Embryonic facial prominence (tissue), 1 donor: ENCODE data around the gene VEGFD.

ENCODE experiments used
- DNase-seq: peaks from one replicate; pipeline ENCODE4 v3.0.0-alpha.2; 2016; ENCODE audit errors: extremely low spot score

VEGFD gene

DNA sequence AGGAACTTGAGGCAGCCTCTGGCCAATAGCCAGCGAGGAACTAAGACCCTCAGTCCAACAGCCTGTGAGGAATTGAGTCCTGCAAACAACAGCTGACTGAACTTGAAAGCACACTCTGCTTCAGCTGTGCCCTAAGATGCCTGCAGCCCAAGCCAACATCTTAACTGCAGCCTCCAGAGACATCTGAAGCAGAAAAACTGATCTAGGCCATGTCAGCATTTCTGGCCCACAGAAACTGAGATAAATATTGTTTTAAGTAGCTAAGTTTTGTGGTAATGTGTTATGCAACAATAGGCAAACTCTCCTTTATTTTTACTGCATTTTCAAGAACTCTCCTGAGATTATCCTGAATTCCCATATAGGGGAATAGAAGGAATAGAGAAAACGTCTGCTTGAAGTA, 24.5 kb downstream of the VEGFD start:
- DNase-seq = no peak

DNA sequence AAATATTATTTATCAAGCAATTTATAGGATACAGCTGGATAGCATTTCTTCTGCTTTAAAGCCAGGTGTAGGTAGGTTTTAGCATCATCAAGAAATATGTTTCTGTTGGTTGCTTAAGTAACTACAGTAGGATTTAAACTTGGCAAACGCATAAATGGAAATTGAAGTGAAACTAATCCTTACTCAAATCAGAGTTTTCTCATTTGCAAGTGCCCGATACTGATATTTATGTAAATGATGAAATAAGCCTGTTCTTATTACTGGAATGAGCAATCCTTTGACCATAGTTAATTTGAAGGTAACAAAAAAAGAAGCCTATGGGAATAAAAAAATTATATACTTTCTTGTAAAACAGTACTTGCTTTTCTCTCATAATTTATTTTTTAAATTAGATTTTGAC, 25.7 kb downstream of the VEGFD start:
- no peak for DNase-seq

DNA sequence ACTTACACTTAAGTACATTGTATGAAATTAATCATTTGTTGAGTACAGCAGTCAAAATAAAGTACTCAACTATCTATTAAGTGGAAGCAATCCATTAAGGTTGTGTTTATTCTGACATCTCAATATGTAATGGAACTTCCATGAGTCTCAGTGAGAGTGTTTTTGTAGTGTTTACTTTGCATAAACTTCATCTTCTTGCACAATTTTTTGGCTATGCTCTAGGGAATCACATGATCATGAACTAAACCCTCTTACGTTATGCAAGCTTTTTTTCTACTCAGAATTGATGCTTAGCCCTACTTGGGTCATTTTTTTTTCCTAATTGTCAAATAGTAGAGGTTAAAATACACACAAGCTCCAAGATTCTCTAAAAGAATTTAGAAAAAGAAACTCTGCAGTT, 27.8 kb downstream of the VEGFD start:
- DNase-seq = no peak

DNA sequence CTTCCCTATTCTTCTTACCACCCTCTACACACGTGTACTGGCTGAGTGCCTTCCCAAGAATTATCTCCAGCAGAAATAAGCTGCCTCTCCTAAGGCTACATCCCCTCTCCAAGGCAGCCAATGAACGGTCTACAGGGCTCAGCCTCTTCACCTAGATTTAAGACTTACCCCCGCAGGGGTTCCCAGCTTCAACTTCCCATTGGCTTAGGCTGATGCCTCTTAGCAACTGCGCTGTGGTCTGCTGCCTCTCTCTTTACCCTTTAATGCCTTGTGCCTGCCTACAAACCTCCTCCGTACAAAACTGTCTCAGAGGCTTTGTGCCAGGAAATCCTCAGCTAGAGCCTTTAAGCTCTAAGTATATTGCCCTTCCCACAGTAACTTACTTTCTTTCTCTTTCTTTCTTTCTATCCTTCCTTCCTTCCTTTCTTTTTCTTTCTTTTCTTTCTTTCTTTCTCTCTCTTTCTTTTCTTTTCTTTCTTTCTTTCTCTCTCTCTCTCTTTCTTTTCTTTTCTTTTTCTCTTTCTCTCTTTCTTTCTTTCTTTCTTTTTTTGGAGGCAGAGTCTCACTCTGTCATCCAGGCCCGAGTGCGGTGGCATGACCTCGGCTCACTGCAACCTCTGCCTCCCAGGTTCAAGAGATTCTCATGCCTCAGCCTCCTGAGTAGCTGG, 33.8 kb downstream of the VEGFD start:
- no peak for DNase-seq

DNA sequence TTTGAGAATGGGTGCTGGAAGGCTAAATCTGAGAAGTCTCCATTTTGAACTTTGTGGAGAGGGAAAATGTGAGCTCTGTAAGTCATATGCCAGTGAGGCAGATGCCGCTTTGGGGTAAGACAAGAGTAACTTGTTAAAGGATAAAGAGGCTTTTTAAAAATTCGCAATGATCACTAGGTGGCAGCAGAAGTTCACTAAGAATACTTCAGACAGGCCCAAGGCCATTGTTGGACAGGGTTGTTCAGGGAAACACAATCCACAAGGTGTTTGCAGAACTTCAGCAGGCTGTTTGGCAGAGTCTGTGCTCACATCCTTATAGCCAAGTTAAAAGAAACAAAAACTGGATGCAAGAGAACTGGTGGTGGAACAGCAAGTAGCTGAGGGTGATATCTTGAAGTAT, 35.2 kb downstream of the VEGFD start:
- DNase-seq = peak; percentile 19

DNA sequence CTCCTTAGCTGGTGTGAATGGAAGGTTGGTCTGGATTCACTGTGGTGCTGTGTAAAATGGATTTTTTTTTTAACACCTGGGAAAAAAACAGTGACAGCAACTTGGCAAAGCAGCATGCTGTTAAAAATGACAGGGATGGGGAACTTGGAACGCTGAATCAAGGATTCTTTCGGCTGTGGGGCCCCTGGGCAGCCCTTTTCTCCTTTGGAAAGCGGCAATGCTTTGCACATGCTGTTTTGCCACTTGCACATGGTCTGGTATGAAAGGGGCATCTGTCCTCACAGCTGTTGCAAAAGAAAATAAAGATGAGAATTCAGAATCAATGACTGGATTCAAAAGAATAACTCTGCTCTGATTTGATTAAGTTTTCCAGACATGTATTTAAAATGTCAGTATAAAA, 38.2 kb downstream of the VEGFD start:
- no peak for DNase-seq

DNA sequence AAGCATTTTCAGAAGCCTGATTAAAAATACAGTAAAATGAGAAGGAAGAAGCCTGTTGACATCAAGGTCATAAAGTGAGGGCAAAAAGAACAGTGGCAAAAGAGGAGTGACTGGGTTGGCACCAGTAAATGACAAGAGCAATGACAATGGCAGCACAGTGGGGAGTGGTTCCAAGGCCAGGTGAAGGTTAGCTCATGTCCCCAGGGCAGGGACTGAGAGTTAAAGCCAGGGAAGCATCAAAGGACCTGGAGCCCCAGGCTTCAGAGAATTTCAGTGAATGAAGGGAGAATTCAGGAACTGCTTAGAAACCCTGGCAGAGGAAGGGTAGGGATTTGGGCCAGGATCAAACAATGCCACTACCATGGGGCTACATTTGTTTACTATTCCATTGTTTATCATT, 40.1 kb downstream of the VEGFD start:
- DNase-seq = no peak

DNA sequence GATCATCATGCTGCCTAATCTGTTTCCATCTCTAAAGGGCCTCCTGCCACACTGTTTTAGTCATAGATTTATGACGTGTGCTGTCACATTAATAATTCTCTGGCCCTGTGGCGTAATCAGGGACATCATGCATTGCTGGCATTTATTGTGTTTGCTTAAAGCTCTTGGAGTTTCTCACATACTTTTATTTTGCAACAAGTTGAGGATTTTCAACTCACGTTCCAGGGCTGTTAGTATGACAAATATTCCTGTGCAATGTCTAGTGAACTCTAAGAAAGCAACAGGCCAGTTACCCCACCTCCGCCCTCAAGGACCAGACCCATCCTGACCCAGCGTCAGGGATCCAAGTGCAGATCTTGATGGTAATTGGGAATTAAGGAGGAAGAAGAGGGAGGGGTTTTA, 41.1 kb downstream of the VEGFD start:
- DNase-seq = no peak

DNA sequence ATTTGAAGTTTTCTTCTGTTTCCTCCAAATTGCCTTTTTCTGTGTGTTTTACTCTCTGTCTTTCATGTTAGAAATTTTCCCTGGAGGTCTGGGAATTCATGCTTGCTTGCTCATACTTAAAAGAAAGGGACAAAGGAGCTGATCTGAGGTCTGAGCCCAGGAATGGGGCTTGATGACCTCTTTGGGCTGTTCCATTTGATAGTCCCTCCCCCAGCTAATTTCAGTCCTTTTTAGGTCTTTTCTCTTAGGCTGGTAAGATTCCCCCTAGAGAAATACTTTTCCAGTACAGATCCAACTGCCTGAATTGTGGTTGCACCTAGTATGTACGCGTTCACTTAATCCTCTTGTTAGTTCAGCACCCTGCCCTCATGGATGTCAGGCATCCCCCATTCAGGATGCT, 43.3 kb downstream of the VEGFD start:
- no peak for DNase-seq

DNA sequence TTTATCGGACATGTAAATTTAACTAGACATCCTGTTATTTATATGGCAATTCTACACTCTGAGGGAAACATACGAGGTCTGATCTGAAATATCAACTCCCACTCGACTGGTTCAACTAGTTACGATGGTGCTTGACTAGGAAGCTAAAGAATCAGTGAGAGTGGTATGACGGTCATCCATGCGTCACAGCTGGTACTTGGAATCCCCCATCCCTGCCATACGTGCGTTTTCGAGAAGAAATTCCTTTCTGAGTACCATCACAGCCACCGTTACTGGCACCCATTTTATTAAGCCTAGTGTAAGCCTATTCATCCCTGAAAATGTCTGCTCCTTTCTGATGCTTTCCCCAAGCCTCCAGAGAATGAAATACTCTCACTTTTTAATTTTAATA, 48.2 kb downstream of the VEGFD start:
- peak; percentile 57 for DNase-seq

DNA sequence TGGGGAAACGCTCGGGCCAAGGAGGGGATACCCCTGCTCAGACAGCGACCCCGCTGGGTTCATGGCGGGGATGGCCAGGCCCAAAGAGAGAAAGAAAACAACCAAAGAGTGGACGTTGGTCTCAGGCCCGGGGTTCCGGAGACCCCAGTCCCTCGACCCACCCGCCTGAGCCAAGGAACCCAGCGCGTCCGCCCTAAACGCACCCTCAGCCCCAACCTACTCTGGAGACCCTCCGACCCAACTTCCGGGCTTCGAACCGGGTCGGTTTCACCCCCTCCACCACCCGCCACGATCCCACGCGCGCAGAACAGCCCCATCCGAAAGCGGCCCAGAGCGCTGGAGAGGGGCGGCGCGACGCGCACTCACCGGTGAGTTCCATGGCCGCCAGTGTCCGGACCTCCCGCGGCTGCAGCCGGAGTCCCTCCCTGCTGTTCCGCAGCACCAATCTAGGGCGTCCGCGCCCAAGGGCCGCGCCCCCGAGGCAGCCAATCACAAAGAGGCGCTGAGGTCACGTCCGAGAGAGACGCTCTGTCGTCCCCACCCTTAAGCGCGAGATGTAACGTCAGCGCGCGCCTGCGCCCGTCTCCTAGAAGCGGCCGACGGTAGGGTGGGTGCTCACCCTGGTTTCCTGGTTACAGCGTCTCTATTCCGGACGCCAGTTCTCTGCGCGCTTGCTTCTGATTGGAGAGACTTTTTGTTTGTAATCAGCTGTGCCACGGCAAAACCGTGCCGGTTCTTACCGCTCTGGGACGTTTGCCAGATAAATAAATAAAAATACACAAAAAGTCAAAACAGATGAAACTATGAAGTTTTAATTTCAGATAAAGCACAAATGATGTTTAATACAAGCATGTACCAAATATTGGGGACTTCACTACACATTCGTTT, 48.8 kb downstream of the VEGFD start, which contains the start of gene PIGA:
PIGA (minus strand) TSS at position 389 of the 888 bp plus-strand sequence. CDS start 3,593 bp downstream, outside the sequence.
- peak; percentile 90 for DNase-seq

DNA sequence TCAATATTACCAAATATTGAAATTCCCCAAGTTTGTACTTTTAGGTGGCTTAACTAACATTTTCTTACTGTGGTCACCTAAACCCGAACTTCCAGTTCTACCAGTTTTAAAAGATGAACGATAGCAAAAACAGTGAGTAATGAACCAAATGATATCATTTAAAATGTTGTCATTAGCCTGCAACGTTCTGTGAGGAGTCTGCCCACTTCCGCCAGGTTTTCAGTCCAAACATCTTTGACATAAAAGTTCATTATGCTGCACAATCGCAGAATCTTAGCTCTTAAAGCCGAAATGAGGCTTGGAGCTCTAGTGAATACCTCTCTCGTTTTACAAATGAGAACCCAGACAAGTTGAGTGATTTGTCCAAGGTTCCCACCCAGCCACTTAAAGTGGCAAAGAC, 49.7 kb downstream of the VEGFD start:
- no peak for DNase-seq

DNA sequence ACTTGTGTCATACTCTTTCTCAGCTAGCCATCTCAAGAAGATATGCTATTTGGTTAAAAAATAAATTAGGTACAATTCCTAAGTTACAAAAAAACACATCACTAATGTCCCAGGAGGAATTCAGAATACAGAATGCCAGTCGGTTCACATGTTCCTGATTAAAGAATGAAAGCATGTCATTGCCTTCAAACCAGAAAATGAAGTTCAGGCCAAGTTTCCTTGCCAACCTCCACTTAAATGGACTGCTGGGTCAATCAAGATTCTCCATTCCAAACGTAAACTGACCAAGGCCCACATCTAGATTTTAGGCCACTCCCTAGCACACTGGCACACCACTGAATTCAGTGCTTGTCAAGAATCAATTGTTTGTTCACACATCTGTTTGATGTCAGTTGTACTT, 55.4 kb downstream of the VEGFD start:
- no peak for DNase-seq

DNA sequence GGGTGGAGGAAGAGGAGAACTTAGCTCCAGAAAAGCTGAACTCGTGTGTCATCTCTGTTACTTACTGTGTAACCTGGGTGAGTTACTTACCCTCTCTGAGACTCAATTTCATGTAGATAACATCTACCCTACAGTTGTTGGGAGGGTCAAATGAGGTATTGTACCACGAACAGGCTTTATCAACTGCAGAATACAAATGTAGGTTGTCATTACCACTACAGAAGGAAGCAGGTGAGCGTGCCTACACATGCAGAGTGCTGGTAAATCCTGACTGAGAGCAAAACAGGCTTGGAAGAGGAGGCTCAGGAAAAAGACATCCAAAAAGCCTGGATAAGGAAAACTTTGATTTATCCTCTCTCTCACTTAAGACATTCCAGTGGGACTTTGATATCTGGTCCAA, 56.1 kb downstream of the VEGFD start:
- DNase-seq = no peak

DNA sequence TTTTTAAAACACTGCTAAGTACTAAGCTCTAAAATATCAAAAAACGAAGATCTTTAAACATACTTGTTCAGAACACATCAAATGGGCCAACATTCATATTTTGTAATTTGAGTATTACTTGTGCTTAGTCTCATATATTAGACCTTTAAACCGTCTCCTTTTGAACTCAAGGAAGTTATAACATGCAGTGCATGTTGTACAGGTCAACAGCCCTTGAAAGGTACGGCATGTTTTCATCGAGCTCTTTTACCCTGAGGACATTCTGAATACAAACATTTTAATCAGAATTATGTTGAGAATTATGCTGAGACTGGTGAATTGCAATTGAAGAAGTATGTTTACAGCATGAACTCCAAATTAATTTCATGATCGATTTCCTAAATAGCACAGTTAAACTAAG, 61.7 kb downstream of the VEGFD start:
- DNase-seq = no peak

DNA sequence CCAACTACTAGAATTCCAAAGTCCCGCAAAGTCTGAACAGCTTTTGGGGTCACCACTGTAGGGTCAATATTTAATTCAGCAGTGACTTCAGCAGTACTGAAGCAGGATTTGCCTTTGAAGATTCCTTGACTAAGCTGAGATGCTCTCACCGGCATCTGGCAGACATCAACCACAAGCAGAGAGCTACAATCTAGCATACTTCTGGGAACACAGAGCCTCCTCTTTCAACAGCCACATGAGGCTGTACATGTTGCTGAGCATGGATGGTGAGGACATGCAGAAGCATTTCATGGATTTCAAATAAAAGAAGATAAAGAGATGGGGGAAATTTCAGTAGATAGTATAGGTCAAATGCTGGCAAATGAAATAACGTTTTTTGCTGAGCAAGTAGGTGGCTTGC, 62.1 kb downstream of the VEGFD start:
- no peak for DNase-seq

DNA sequence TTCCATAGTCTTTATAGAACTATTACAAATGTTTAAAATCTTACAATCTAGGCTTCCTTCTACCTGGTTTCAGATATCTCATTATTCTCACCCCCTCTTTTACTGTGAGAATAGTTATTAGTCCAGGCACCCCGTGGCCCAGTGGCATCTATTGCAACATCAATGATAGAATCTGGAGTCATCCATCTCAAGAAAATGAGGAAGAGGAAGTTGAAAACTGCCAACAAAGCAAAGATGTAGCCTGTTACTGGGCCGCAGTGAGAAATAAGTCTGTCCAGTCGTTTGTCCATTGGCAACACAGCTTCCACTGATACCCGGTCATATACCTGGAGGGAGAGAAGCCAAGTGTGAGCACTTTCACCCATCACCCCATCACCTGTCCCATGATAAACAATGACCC, 62.8 kb downstream of the VEGFD start:
- no peak for DNase-seq

DNA sequence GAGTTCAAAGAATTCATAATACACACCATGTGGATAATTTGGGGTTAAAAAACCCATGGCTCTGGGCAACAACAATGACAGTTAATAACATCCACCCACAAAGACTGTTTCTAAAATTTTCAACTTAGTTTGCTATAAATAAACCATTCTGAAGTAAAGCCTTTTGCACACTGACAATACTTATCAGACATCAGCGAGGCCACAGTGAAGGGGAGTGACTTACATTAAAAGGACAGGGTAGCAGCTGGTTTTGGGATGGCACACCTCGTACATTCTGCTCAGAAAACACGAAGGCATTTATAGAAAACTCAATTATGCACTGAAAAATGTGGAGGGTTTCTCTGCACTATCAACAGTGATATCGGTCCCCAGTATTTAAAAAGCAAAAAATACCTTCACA, 63.9 kb downstream of the VEGFD start:
- no peak for DNase-seq

DNA sequence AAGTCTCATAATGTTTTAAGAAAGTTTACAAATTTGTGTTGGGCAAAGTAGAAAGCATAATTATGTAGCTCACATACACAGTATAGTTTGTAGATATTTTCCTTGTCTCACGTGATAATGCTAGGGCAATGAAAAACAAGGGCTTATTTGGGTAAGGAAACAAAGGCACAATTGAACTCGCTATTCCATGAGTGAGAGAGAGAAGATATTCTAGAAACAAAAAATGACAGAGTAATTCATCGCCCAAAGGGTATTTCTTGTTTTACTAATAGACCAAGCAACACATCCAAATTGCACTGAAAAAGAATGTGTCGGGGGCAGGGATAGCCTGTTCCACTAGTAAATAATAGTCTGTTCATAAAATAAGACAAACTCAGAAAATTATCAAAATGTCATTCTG, 65.1 kb downstream of the VEGFD start:
- DNase-seq = no peak

DNA sequence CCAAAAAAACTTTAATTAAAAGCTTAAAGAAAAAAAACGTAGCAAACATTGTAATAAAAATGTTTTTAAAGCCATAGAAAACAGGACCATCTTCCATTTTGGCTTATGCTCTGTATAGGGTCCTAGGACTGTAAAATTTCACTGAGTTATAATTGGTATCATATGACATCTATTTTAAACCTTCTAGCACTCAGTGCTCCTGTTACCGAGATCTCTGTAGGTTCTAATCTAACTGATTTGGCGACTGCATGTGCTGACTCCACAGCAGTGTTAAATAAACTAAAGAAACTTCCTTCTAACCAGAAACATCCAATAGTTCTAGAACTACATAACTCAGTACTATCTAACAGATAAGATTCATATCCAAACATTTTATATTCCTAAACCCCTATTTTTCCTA, 68.7 kb downstream of the VEGFD start, which contains the start of gene ASB11:
ASB11 (minus strand) TSS at position 132 of the 400 bp plus-strand sequence; CDS start at position 97, 35 bp downstream.
- DNase-seq = no peak

DNA sequence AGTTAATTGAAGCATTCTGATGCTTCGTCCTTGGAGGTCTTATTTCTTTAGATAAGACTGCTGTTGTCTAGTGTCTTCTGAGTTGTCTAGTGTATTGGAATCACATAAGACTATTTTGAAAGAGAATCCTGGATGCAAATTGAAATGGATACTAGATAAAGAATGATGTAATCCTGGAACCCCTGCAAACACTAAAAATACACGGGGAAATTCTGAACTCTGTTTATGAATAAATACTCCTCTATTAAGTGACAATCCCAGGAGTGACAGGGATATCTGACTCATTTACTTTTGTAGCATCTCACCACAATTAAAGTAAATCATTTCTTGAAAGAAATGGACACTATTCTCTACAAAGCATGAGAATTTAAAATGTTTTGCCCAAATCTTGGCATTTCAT, 69.7 kb downstream of the VEGFD start:
- no peak for DNase-seq

DNA sequence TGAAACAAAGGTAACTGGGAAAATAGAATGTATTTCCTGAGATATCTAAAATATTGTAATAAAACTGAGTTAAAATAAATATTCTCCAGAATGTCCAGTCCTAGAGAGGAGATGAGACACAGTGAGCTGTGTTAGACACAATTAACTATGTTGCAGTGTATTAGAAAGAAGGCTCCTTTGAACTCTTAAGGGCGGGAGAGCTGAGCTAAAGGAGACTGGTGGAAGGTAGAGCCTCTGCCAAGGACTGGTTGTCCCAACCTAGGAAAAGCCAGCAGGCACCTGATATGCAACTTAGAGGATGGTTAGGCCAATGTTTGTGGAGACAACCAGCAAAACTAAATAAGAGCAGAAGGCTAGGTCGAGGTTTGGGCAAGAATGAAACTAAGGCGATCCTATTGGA, 73.1 kb downstream of the VEGFD start:
- DNase-seq = no peak

DNA sequence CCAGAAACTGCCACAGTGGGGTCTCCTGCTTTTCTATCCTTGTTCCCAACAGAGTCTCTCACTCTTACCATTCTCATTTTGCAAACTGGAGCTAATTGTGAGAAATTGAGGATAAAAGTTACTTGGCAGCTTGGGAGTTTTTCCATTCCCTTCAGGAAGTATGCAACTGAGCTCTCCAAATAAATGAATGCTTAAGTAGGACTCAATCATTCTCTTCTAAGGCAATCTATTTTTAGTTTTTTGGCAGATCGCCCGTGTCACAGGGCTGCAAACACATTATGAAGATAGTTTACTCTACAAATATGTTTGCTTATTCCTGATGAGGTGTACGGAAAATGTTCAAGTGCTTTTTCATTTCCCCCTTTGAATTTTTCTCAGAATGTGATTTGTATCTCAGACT, 74.1 kb downstream of the VEGFD start:
- DNase-seq = peak; percentile 27
